Mesenchymal stem cell (in vitro differentiated cells and primary cell): ENCODE data around the gene MRPL34.

Source experiments
- DNase-seq: peaks from one replicate; pipeline ENCODE4 v3.0.0-alpha.2; 2013
- H2AFZ ChIP-seq: one replicate; pipeline ENCODE4 v1.6.1; 2013; ENCODE audit warnings: low read depth, mild to moderate bottlenecking, control low read depth, inconsistent platforms, low read length, moderate library complexity
- H2AK5ac ChIP-seq: 2 replicates; pipeline ENCODE4 v1.6.1; 2013; ENCODE audit warnings: low read length, moderate library complexity, mild to moderate bottlenecking, inconsistent platforms; ENCODE audit not compliant: severe bottlenecking
- H2BK120ac ChIP-seq: one replicate; pipeline ENCODE4 v1.6.1; 2013; ENCODE audit warnings: low read depth, mild to moderate bottlenecking, inconsistent platforms, low read length, moderate library complexity
- H2BK12ac ChIP-seq, 2 experiments: one replicate each; pipeline ENCODE4 v1.6.1; 2013; ENCODE audit warnings: inconsistent platforms in 2 of 2, low read length in 2 of 2, mild to moderate bottlenecking in 2 of 2, moderate library complexity in 2 of 2, control low read depth in 1 of 2
- H2BK15ac ChIP-seq: one replicate; pipeline ENCODE4 v1.6.1; 2013; ENCODE audit warnings: mild to moderate bottlenecking, low read depth, inconsistent platforms; ENCODE audit not compliant: poor library complexity, severe bottlenecking
- H2BK5ac ChIP-seq: 2 replicates; pipeline ENCODE4 v1.6.1; 2013; ENCODE audit warnings: low read depth, mild to moderate bottlenecking, low read length, control low read depth, inconsistent platforms; ENCODE audit not compliant: poor library complexity, severe bottlenecking
- H3K14ac ChIP-seq, 2 experiments: one replicate each; pipeline ENCODE4 v1.6.1; 2013; ENCODE audit warnings: inconsistent platforms in 2 of 2, low read length in 2 of 2, control low read depth in 1 of 2, mild to moderate bottlenecking in 1 of 2, moderate library complexity in 1 of 2
- H3K18ac ChIP-seq, 2 experiments: one replicate each; pipeline ENCODE4 v1.6.1; 2013; ENCODE audit warnings: inconsistent platforms in 2 of 2, low read length in 2 of 2, control low read depth in 1 of 2, low read depth in 1 of 2, mild to moderate bottlenecking in 1 of 2
- H3K23ac ChIP-seq, 2 experiments: one replicate each; pipeline ENCODE4 v1.6.1; 2013; ENCODE audit warnings: inconsistent platforms in 2 of 2, low read length in 2 of 2, mild to moderate bottlenecking in 2 of 2, moderate library complexity in 2 of 2, control low read depth in 1 of 2
- H3K27ac ChIP-seq: 2 replicates; pipeline ENCODE4 v1.5.1; 2013; ENCODE audit warnings: mild to moderate bottlenecking, moderate library complexity, low read length, control low read depth, inconsistent platforms; ENCODE audit not compliant: poor library complexity, severe bottlenecking
- H3K27me3 ChIP-seq, 2 experiments: 2 replicates each; pipeline versions ENCODE4 v1.6.1 to v1.7.0; 2013; ENCODE audit warnings: low read length in 2 of 2, mild to moderate bottlenecking in 2 of 2, moderate library complexity in 2 of 2, control low read depth in 1 of 2, inconsistent platforms in 1 of 2; ENCODE audit not compliant: control insufficient read depth in 1 of 2, insufficient read depth in 1 of 2
- H3K36me3 ChIP-seq, 2 experiments: 2 replicates each; pipeline versions ENCODE4 v1.6.1 to v1.7.0; 2013; ENCODE audit warnings: low read length in 2 of 2, control low read depth in 1 of 2, inconsistent platforms in 1 of 2, low read depth in 1 of 2, mild to moderate bottlenecking in 1 of 2; ENCODE audit not compliant: insufficient read depth in 2 of 2, control insufficient read depth in 1 of 2
- H3K4ac ChIP-seq, 2 experiments: one replicate each; pipeline ENCODE4 v1.6.1; 2013; ENCODE audit warnings: inconsistent platforms in 2 of 2, low read length in 2 of 2, mild to moderate bottlenecking in 2 of 2, moderate library complexity in 2 of 2, control low read depth in 1 of 2, low read depth in 1 of 2
- H3K4me1 ChIP-seq: 2 replicates; pipeline ENCODE4 v1.6.1; 2013; ENCODE audit warnings: low read depth, low read length, control low read depth; ENCODE audit not compliant: control insufficient read depth, insufficient read depth
- H3K4me2 ChIP-seq: 2 replicates; pipeline ENCODE4 v1.6.1; 2013; ENCODE audit warnings: low read length, mild to moderate bottlenecking, inconsistent platforms; ENCODE audit not compliant: poor library complexity, severe bottlenecking
- H3K4me3 ChIP-seq, 2 experiments: 2 replicates each; pipeline versions ENCODE4 v1.5.1 to v1.7.0; 2013; ENCODE audit warnings: low read length in 2 of 2, mild to moderate bottlenecking in 2 of 2, control low read depth in 1 of 2, low read depth in 1 of 2; ENCODE audit not compliant: insufficient read depth in 1 of 2
- H3K79me1 ChIP-seq: replicated peaks from 2 replicates; pipeline ENCODE4 v1.6.1; 2013; ENCODE audit warnings: mild to moderate bottlenecking, control low read depth, low read length, inconsistent platforms; ENCODE audit not compliant: poor library complexity, severe bottlenecking
- H3K9ac ChIP-seq: 2 replicates; pipeline ENCODE4 v1.7.0; 2013; ENCODE audit warnings: mild to moderate bottlenecking, low read length, moderate library complexity
- H3K9me3 ChIP-seq: 2 replicates; pipeline ENCODE4 v1.7.0; 2013; ENCODE audit warnings: mild to moderate bottlenecking, low read length; ENCODE audit not compliant: control insufficient read depth
- H4K8ac ChIP-seq: one replicate; pipeline ENCODE4 v1.6.1; 2013; ENCODE audit warnings: inconsistent platforms, mild to moderate bottlenecking, low read length, moderate library complexity
- H4K91ac ChIP-seq: one replicate; pipeline ENCODE4 v1.6.1; 2013; ENCODE audit warnings: mild to moderate bottlenecking, low read length, inconsistent platforms
- WGBS: methylation state at CpG from one replicate; pipeline ENCODE4 v1.1.7; 2013; ENCODE audit warnings: mixed read lengths; 5-methylcytosine and 5-hydroxymethylcytosine counted together

The MRPL34 gene

DNA sequence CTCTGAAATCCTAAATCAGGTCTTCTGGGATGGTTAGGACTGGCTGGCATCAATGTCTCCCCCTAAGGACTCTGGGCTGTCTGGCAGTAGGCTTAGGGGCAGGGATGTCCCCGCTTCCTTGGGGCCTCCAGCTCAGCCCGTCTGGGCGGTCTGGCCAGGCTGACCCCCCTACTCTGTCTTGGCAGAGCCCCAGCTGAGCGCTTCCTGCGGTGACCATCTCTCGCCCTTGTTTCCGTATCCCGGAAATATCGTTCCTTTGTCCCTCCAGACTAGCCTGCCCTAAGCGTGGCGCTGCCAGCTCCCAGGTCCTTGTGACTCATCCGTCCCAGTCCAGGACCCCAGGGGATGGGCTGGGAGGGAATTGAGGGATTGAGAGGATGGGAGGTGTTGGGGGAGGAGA, 43.0 kb downstream of the MRPL34 start:
- H4K8ac ChIP-seq: peak overlapping the region; percentile 97
- peak overlapping the region in 1 of 2 experiments; percentile 45 for H3K18ac ChIP-seq
- H3K14ac ChIP-seq: no peak overlapping the region
- 1% methylated on average over 5 of the region's 12 CpGs for WGBS
- no peaks in the 10 kb centered on the region for H3K79me1 ChIP-seq
- peaks cover 11% of the 10 kb centered on the region for H3K4me1 ChIP-seq
- H3K23ac ChIP-seq: no peak overlapping the region
- H3K27ac ChIP-seq: no peak overlapping the region
- H3K4me3 ChIP-seq: peak overlapping the region in 1 of 2 experiments; percentile 69
- peak; percentile 81 for DNase-seq
- no peaks in the 10 kb centered on the region for H3K36me3 ChIP-seq
- H2AK5ac ChIP-seq: no peak overlapping the region
- peak overlapping the region; percentile 54 for H2BK120ac ChIP-seq
- no peaks in the 10 kb centered on the region for H3K9me3 ChIP-seq
- H4K91ac ChIP-seq: peak overlapping the region; percentile 77
- peak overlapping the region; percentile 11 to 76 for H2BK12ac ChIP-seq
- peak overlapping the region; percentile 47 for H3K9ac ChIP-seq
- peak overlapping the region; percentile 33 for H3K4me2 ChIP-seq
- peak overlapping the region; percentile 47 to 57 for H3K4ac ChIP-seq
- no peak overlapping the region for H2BK15ac ChIP-seq
- H2BK5ac ChIP-seq: no peak overlapping the region
- H3K27me3 ChIP-seq: peaks cover 0 to 28% of the 10 kb centered on the region in 2 experiments
- peak overlapping the region; percentile 80 for H2AFZ ChIP-seq

DNA sequence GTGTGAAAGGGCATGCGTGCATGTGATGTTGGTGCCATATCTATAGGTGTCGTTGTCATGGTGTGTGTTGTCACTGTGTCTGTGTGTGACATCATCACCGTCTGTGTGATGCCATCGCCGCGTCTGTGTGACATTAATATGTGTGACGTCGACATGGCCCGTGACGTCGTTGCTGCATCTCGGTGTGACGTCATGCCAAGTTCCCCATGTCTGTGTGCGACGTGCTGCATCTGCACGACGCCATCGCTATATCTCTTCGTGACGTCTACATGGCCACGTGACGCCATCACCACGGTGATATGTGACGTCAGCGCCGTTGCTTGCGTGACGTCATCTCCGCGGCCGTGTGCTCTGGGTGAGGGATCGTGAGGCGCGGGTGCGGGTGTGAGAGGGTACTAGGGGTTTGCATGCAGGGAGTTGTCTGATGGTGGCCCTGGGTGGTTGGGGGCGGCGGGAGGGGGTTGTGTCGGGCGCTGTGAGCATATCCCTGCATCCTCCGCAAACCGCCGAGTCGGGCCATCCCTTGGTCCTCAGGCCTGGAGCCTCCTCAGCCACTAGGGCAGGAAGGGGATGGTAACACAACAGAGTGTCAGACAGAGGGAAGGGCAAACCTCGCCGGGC, 46.3 kb downstream of the MRPL34 start:
- Histone ChIP-seq H2BK120ac (no peak overlapping the region), H3K27ac (no peak overlapping the region), H2BK15ac (no peak overlapping the region), H3K14ac (no peak overlapping the region), H2BK12ac (peak overlapping the region in 1 of 2 experiments; percentile 21), H3K18ac (peak overlapping the region in 1 of 2 experiments; percentile 50), H4K91ac (peak overlapping the region; percentile 81), H3K9me3 (no peaks in the 10 kb centered on the region), H3K36me3 (no peaks in the 10 kb centered on the region), H3K23ac (no peak overlapping the region), H3K4me3 (no peak overlapping the region), H3K27me3 (peaks cover 0 to 28% of the 10 kb centered on the region in 2 experiments), H4K8ac (peak overlapping the region; percentile 43), H3K4ac (peak overlapping the region in 1 of 2 experiments; percentile 35), H2AK5ac (no peak overlapping the region), H3K9ac (no peak overlapping the region), H2AFZ (no peak overlapping the region), H3K79me1 (no peaks in the 10 kb centered on the region), H3K4me1 (peaks cover 11% of the 10 kb centered on the region), H2BK5ac (no peak overlapping the region), H3K4me2 (no peak overlapping the region)
- DNase-seq: no peak
- WGBS: 98% methylated on average over 36 of the region's 45 CpGs

DNA sequence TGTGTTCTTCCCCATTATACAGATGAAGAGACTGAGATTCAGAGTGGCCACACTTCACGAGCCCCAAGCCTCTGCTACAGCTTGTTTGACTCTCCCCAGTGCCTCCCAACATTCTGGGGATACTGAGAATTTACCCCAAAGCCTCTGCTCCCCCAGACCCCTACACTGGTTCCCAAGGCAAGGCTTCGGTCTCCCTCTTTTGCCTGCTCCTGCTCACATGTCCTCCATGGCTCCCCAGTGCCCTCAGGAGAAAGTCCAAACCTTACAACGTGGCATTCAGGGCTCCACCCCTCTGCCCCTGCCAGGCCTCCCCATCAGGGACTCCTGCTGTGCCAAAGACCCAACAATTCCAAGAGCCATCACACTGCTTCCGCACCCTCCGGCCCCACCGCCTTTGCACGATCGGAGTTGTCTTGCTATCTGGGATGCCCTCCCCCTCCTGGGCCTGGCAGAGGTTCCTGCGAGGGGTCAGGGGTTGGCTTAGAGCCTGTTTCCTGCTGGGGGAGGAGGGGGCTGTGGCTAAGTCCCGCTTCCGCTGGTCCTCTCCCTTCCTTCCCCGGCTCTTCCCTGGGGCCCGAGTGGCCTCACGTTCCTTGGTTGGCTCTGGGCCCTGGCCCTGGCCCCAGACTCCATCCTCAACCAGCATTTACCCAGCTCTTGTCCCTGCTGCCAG, 47.1 kb downstream of the MRPL34 start:
- Histone ChIP-seq H3K23ac (no peak overlapping the region), H3K27me3 (peaks cover 0 to 28% of the 10 kb centered on the region in 2 experiments), H2BK5ac (no peak overlapping the region), H3K18ac (peak overlapping the region in 1 of 2 experiments; percentile 18), H3K79me1 (no peaks in the 10 kb centered on the region), H2AK5ac (no peak overlapping the region), H3K4me3 (no peak overlapping the region), H2BK120ac (peak overlapping the region; percentile 21), H3K4me2 (no peak overlapping the region), H2AFZ (peak overlapping the region; percentile 18), H3K4ac (no peak overlapping the region), H3K14ac (peak overlapping the region in 1 of 2 experiments; percentile 35), H2BK15ac (no peak overlapping the region), H4K8ac (peak overlapping the region; percentile 20), H3K36me3 (no peaks in the 10 kb centered on the region), H4K91ac (peak overlapping the region; percentile 55), H3K4me1 (peaks cover 6% of the 10 kb centered on the region), H2BK12ac (peak overlapping the region in 1 of 2 experiments; percentile 2), H3K27ac (no peak overlapping the region), H3K9me3 (no peaks in the 10 kb centered on the region), H3K9ac (no peak overlapping the region)
- WGBS: 66% methylated on average over 14 of the region's 14 CpGs
- no peak for DNase-seq

DNA sequence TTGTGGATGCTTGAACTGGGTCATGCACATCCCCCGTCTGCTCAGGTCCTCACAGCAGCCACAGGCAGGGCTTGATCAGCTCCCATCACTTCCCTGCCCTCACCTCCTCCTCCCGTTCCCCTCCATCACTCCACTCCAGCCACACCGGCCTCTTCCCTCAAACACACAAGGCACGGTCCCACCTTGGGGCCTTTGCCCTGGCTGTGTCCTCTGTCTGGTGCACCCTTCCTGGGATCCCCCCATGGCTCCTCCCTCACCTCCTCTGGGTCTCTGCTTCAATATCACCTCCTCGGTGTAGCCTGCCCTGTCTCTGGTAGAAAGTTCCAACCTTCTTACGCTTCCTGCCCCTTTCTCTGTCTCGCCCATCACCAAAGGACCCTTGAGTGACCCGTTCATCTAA, 47.7 kb downstream of the MRPL34 start:
- Histone ChIP-seq H3K23ac (no peak overlapping the region), H3K79me1 (no peaks in the 10 kb centered on the region), H3K14ac (no peak overlapping the region), H3K18ac (no peak overlapping the region), H2BK120ac (no peak overlapping the region), H2AFZ (peak overlapping the region; percentile 18), H2BK15ac (no peak overlapping the region), H3K27me3 (peaks cover 0 to 28% of the 10 kb centered on the region in 2 experiments), H4K8ac (no peak overlapping the region), H3K4me2 (no peak overlapping the region), H3K4ac (no peak overlapping the region), H3K27ac (no peak overlapping the region), H3K4me3 (no peak overlapping the region), H2BK12ac (peak overlapping the region in 1 of 2 experiments; percentile 2), H3K9me3 (no peaks in the 10 kb centered on the region), H3K9ac (no peak overlapping the region), H3K36me3 (no peaks in the 10 kb centered on the region), H2AK5ac (no peak overlapping the region), H4K91ac (no peak overlapping the region), H3K4me1 (peaks cover 8% of the 10 kb centered on the region), H2BK5ac (no peak overlapping the region)
- 88% methylated on average over 8 of the region's 8 CpGs for WGBS
- no peak for DNase-seq
